ENCODE data around the gene IVNS1ABP.

DNA sequence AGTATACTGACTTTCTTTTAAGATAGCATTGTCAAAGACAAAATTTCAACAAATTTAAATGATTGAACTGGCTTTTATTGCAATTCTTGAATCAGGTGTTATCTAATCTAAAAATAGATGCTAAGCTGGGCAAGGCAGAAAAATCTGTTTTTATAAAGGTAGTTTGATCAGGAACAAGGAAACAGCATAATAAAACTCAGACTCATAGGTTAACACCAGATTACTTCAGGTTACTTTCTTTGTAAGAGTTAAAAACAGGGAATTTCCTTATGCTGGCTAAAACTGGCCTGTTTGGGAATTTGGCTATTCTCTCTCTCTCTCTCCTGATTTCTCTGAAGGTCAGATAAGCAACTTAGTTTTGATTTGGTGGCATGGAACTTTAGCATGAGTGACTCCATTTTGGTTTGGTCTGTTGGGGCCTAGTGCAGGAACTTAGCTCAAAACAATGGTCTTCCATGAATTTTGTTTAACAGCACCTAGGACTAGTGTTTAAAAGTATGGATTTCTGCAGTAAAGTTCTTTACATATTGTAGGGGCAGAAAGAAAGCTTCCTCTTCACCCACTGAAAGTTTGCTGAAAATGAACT lies 24.2 kb upstream of the IVNS1ABP start:
- TF ChIP-seq, protein P1, sequence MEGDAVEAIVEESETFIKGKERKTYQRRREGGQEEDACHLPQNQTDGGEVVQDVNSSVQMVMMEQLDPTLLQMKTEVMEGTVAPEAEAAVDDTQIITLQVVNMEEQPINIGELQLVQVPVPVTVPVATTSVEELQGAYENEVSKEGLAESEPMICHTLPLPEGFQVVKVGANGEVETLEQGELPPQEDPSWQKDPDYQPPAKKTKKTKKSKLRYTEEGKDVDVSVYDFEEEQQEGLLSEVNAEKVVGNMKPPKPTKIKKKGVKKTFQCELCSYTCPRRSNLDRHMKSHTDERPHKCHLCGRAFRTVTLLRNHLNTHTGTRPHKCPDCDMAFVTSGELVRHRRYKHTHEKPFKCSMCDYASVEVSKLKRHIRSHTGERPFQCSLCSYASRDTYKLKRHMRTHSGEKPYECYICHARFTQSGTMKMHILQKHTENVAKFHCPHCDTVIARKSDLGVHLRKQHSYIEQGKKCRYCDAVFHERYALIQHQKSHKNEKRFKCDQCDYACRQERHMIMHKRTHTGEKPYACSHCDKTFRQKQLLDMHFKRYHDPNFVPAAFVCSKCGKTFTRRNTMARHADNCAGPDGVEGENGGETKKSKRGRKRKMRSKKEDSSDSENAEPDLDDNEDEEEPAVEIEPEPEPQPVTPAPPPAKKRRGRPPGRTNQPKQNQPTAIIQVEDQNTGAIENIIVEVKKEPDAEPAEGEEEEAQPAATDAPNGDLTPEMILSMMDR (conservative IDR thresholded peaks at IDR 0.05) = no peak
- TF ChIP-seq ZFX (IDR thresholded peaks at IDR 0.05) = no peak

Measured in C4-2B (cell line).